SK-N-SH (cell line): ENCODE results near the gene SF3A2. TPM values are rescaled to one million over a fixed set of nuclear protein-coding genes. Genes with fewer than 3 reads are reported as not detected.

Experiments
- CTCF ChIA-PET: fragments of 300-600, 350-600 bp; formaldehyde crosslinking; extraction: SDS; loops from one replicate; lab custom pipeline; 2021; lab: Yijun Ruan, JAX
- POLR2A ChIA-PET: fragments of 350-600 bp; sonication (Branson Sonifier 250); formaldehyde crosslinking; extraction: SDS; loops from one replicate; lab custom pipeline; 2020; ENCODE audit warnings: antibody characterized with exemption, inconsistent platforms; lab: Yijun Ruan, JAX
- DNase-seq: peaks from one replicate; pipeline ENCODE4 v3.0.0; 2012
- H2AFZ ChIP-seq: fragments of 200-600 bp; sonication (generic); 2 replicates; pipeline ENCODE4 v1.8.1; 2016; ENCODE audit warnings: antibody characterized with exemption, mild to moderate bottlenecking, low read depth
- H3F3A ChIP-seq: fragments of 200-600 bp; sonication (generic); replicated peaks from 2 replicates; pipeline ENCODE3; 2016; ENCODE audit warnings: antibody characterized with exemption, mild to moderate bottlenecking; ENCODE audit not compliant: insufficient read depth
- H3K27ac ChIP-seq, 2 experiments: fragments of 200-500 bp in 1 of 2; fragments of 200-600 bp in 1 of 2; sonication (Bioruptor generic) in 1 of 2; sonication (generic), shearing (Covaris generic) in 1 of 2; 2 replicates each; pipeline versions ENCODE4 v1.5.1 to v1.6.1; 2014 to 2016; ENCODE audit warnings: low read depth in 2 of 2, inconsistent platforms in 1 of 2, low read length in 1 of 2, mild to moderate bottlenecking in 1 of 2, mixed read lengths in 1 of 2
- H3K27me3 ChIP-seq: fragments of 200-600 bp; sonication (generic), shearing (Covaris generic); 2 replicates; pipeline ENCODE4 v1.6.1; 2016; ENCODE audit warnings: mixed run types; ENCODE audit not compliant: insufficient read depth
- H3K36me3 ChIP-seq, 2 experiments: fragments of 200-500 bp in 1 of 2; fragments of 200-600 bp in 1 of 2; sonication (Bioruptor generic) in 1 of 2; sonication (generic) in 1 of 2; replicated peaks in 1 of 2; 2 replicates each; pipeline versions ENCODE3 to v1.5.1; 2014 to 2016; ENCODE audit warnings: low read length in 1 of 2, mild to moderate bottlenecking in 1 of 2; ENCODE audit not compliant: insufficient read depth in 2 of 2, control insufficient read depth in 1 of 2
- H3K4me1 ChIP-seq, 2 experiments: fragments of 200-500 bp in 1 of 2; fragments of 200-600 bp in 1 of 2; sonication (Bioruptor generic) in 1 of 2; sonication (generic), shearing (Covaris generic) in 1 of 2; 2 replicates each; pipeline versions ENCODE4 v1.5.1 to v1.6.1; 2014 to 2016; ENCODE audit warnings: low read depth in 1 of 2, low read length in 1 of 2, mixed run types in 1 of 2; ENCODE audit not compliant: insufficient read depth in 2 of 2, control insufficient read depth in 1 of 2
- H3K4me2 ChIP-seq: fragments of 200-600 bp; sonication (generic), shearing (Covaris generic); 2 replicates; pipeline ENCODE4 v1.6.1; 2017; ENCODE audit warnings: mixed run types
- H3K4me3 ChIP-seq, 2 experiments: fragments of 200-500 bp in 1 of 2; fragments of 200-600 bp in 1 of 2; sonication (Bioruptor generic) in 1 of 2; sonication (generic), shearing (Covaris generic) in 1 of 2; 2 replicates each; pipeline versions ENCODE4 v1.5.1 to v1.8.1; 2014 to 2016; ENCODE audit warnings: low read depth in 2 of 2, inconsistent platforms in 1 of 2, low read length in 1 of 2, mild to moderate bottlenecking in 1 of 2, mixed read lengths in 1 of 2, moderate library complexity in 1 of 2
- H3K79me2 ChIP-seq: fragments of 200-600 bp; sonication (generic); 2 replicates; pipeline ENCODE4 v1.8.1; 2017; ENCODE audit warnings: mild to moderate bottlenecking; ENCODE audit not compliant: insufficient read depth
- H3K9ac ChIP-seq: fragments of 200-600 bp; sonication (generic); 2 replicates; pipeline ENCODE4 v1.6.1; 2017; ENCODE audit warnings: mixed run types
- H3K9me2 ChIP-seq: fragments of 200-600 bp; sonication (generic); 2 replicates; pipeline ENCODE4 v1.6.1; 2017; ENCODE audit warnings: mixed run types
- H3K9me3 ChIP-seq: fragments of 200-600 bp; sonication (generic); 2 replicates; pipeline ENCODE4 v1.6.1; 2017; ENCODE audit warnings: mixed run types, mild to moderate bottlenecking, moderate library complexity
- H4K20me1 ChIP-seq: fragments of 200-600 bp; sonication (generic); 2 replicates; pipeline ENCODE4 v1.6.1; 2017; ENCODE audit warnings: mild to moderate bottlenecking, mixed run types; ENCODE audit not compliant: insufficient read depth
- CHD2 ChIP-seq: fragments of 150-350 bp; IDR thresholded peaks from 2 replicates; pipeline ENCODE4 v1.6.1; 2018; ENCODE audit warnings: low read length; ENCODE audit not compliant: partially characterized antibody
- ELF1 ChIP-seq: IDR thresholded peaks from 2 replicates; pipeline ENCODE4 v1.4.0; 2012
- FOXJ3 ChIP-seq: sonication (generic); formaldehyde crosslinking; IDR thresholded peaks from 2 replicates; pipeline ENCODE4 v1.5.1; 2020; ENCODE audit warnings: mild to moderate bottlenecking, missing genetic modification reagents
- FOXM1 ChIP-seq: IDR thresholded peaks from 2 replicates; pipeline ENCODE4 v1.4.0; 2012; ENCODE audit warnings: low read depth, mild to moderate bottlenecking
- MXI1 ChIP-seq: IDR thresholded peaks from 2 replicates; pipeline ENCODE4 v1.6.1; 2012; ENCODE audit warnings: mild to moderate bottlenecking, low read depth, low read length, improper control_type of control experiment
- NFIC ChIP-seq: IDR thresholded peaks from 2 replicates; pipeline ENCODE4 v1.4.0; 2012; ENCODE audit warnings: borderline replicate concordance
- NRF1 ChIP-seq: IDR thresholded peaks from 2 replicates; pipeline ENCODE4 v1.6.1; 2012; ENCODE audit warnings: low read depth, mild to moderate bottlenecking, low read length
- RFX5 ChIP-seq: IDR thresholded peaks from 2 replicates; pipeline ENCODE4 v1.6.1; 2012; ENCODE audit warnings: mild to moderate bottlenecking, improper control_type of control experiment, low read length
- SIN3A ChIP-seq: IDR thresholded peaks from 2 replicates; pipeline ENCODE4 v1.6.1; 2012; ENCODE audit warnings: low read depth, mild to moderate bottlenecking, low read length, moderate library complexity, borderline replicate concordance
- SMC3 ChIP-seq: IDR thresholded peaks from 2 replicates; pipeline ENCODE4 v1.6.1; 2012; ENCODE audit warnings: low read depth, low read length, improper control_type of control experiment
- TCF12 ChIP-seq: IDR thresholded peaks from 2 replicates; pipeline ENCODE4 v1.4.0; 2012
- WGBS: methylation state at CpG from one replicate; pipeline ENCODE4 v1.1.6; 2017; ENCODE audit warnings: low lambda C conversion rate; 5-methylcytosine and 5-hydroxymethylcytosine counted together
- polyA plus RNA-seq, 3 experiments: library from polyadenylated mRNA; depleted of rRNA; stranded (reverse); fragments of >200 nt; gene quantifications; 2 replicates each; pipeline ENCODE4 v1.2.3, GENCODE V29; 2012
- small RNA-seq, 7 experiments: library from RNA; depleted of rRNA; stranded (forward); fragments of <200 nt; gene quantifications; one replicate each; pipeline ENCODE3, GENCODE V24; 2012

SF3A2 gene
- polyA plus RNA-seq, 1 of the 3 experiments (the other 2 are of a cell fraction), result 55.8 TPM

DNA sequence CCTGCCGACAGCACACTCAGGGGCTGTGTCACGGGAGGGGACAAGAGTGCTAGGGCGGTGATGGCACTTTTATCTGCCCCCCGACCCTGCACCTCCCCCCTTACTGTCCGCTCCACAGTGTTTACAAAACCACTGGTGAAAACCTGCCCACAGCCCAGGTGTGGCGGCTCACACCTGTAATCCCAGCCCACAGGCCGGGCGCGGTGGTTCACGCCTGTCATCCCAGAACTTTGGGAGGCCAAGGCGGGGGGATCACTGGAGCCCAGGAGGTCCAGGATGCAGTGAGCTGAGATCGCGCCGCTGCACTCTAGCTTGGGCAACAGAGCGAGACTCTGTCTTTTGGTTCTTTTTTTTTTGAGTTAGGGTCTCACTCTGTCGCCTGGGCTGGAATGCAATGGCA is 59.5 kb downstream of the SF3A2 start:
- DNase-seq, result no peak
- no peaks in the 10 kb centered on the region for H3K79me2 ChIP-seq
- TF ChIP-seq FOXM1 (no peak), NRF1 (no peak), MXI1 (no peak), ELF1 (no peak), RFX5 (no peak), TCF12 (no peak), FOXJ3 (CRISPR knock-in tag) (no peak), SIN3A (no peak), CHD2 (no peak), SMC3 (no peak), NFIC (no peak)
- H3K4me1 ChIP-seq, result peaks cover 4 to 25% of the 10 kb centered on the region in 2 experiments; a peak in 1 of 4 replicates
- no peak overlapping the region for H2AFZ ChIP-seq
- H3K4me2 ChIP-seq, result no peak overlapping the region
- H3K27ac ChIP-seq, result no peak overlapping the region
- H3K36me3 ChIP-seq, result no peaks in the 10 kb centered on the region
- no peak overlapping the region for H3K4me3 ChIP-seq
- H3K27me3 ChIP-seq, result peaks cover 10% of the 10 kb centered on the region
- peaks cover 6% of the 10 kb centered on the region; the same call in 1 of the 2 replicates for H4K20me1 ChIP-seq
- peaks cover 28% of the 10 kb centered on the region for H3F3A ChIP-seq
- CTCF ChIA-PET, result interaction anchor here (0.6 to 4.7 kb wide), 6 partner anchors 10 to 160 kb away, joined by 3 to 53 read pairs (median 4); no protein-coding TSS in a partner anchor
- POLR2A ChIA-PET, result interaction anchor here (1.3 to 1.4 kb wide), 2 partner anchors 25 to 26 kb away, joined by 4 to 6 read pairs; no protein-coding TSS in a partner anchor
- H3K9me2 ChIP-seq, result no peaks in the 10 kb centered on the region
- H3K9me3 ChIP-seq, result no peaks in the 10 kb centered on the region
- no peak overlapping the region for H3K9ac ChIP-seq
- 90% methylated on average over 16 of the region's 16 CpGs for WGBS

Small RNAs within 50 kb of the gene (small RNA-seq; reads per million reads assigned to genes)
- gene MIR1227, result 0 reads per million in 7 experiments

Other genes starting within 250 kb of the SF3A2 start
- 54.4 and 66.8 TPM in 2 replicates for gene BTBD2, start 221.1 kb upstream of the SF3A2 start, polyA plus RNA-seq (2012; rRNA removed)
- 58.9 and 65.4 TPM in 2 replicates for gene MKNK2, start 185.6 kb upstream of the SF3A2 start, polyA plus RNA-seq (2012; rRNA removed)
- gene MOB3A, start 140.5 kb upstream of the SF3A2 start, polyA plus RNA-seq (2012; rRNA removed), result 21.4 and 24.1 TPM in 2 replicates
- gene IZUMO4, start 139.9 kb upstream of the SF3A2 start, polyA plus RNA-seq (2012; rRNA removed), result 4.6 and 10.3 TPM in 2 replicates
- 79.7 and 127 TPM in 2 replicates for gene AP3D1, start 85.3 kb upstream of the SF3A2 start, polyA plus RNA-seq (2012; rRNA removed)
- 3.6 and 5.0 TPM in 2 replicates for gene DOT1L, start 72.9 kb upstream of the SF3A2 start, polyA plus RNA-seq (2012; rRNA removed)
- 128 and 151 TPM in 2 replicates for gene PLEKHJ1, start 495 bp upstream of the SF3A2 start, polyA plus RNA-seq (2012; rRNA removed)
- gene AMH, start 12.5 kb downstream of the SF3A2 start, polyA plus RNA-seq (2012; rRNA removed), result 16.0 and 18.1 TPM in 2 replicates
- 0.76 and 0.88 TPM in 2 replicates for gene JSRP1, start 19.6 kb downstream of the SF3A2 start, polyA plus RNA-seq (2012; rRNA removed)
- gene PEAK3, start 45.4 kb downstream of the SF3A2 start, polyA plus RNA-seq (2012; rRNA removed), result not detected in 2 replicates
- gene LINGO3, start 71.3 kb downstream of the SF3A2 start, polyA plus RNA-seq (2012; rRNA removed), result not detected in 2 replicates
- 1,077 and 1,193 TPM in 2 replicates for gene LSM7, start 91.8 kb downstream of the SF3A2 start, polyA plus RNA-seq (2012; rRNA removed)
- gene SPPL2B, start 91.9 kb downstream of the SF3A2 start, polyA plus RNA-seq (2012; rRNA removed), result 48.5 and 58.1 TPM in 2 replicates
- gene TMPRSS9, start 123.4 kb downstream of the SF3A2 start, polyA plus RNA-seq (2012; rRNA removed), result not detected in 2 replicates
- gene TIMM13, start 190.8 kb downstream of the SF3A2 start, polyA plus RNA-seq (2012; rRNA removed), result 76.0 and 76.9 TPM in 2 replicates
- gene LMNB2, start 220.1 kb downstream of the SF3A2 start, polyA plus RNA-seq (2012; rRNA removed), result 106 and 116 TPM in 2 replicates
- gene GADD45B, start 239.3 kb downstream of the SF3A2 start, polyA plus RNA-seq (2012; rRNA removed), result 54.0 and 67.6 TPM in 2 replicates